ENCODE measurements around the gene RCN2. TPM values are rescaled to one million over a fixed set of nuclear protein-coding genes. Genes with fewer than 3 reads are reported as not detected.

RCN2 gene, protein sequence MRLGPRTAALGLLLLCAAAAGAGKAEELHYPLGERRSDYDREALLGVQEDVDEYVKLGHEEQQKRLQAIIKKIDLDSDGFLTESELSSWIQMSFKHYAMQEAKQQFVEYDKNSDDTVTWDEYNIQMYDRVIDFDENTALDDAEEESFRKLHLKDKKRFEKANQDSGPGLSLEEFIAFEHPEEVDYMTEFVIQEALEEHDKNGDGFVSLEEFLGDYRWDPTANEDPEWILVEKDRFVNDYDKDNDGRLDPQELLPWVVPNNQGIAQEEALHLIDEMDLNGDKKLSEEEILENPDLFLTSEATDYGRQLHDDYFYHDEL
- total RNA-seq (2022; extraction: Qiagen RNA extraction; ENCODE audit: low read depth): 54.2 to 81.3 TPM (median 64.4 TPM) in 5 replicates

DNA sequence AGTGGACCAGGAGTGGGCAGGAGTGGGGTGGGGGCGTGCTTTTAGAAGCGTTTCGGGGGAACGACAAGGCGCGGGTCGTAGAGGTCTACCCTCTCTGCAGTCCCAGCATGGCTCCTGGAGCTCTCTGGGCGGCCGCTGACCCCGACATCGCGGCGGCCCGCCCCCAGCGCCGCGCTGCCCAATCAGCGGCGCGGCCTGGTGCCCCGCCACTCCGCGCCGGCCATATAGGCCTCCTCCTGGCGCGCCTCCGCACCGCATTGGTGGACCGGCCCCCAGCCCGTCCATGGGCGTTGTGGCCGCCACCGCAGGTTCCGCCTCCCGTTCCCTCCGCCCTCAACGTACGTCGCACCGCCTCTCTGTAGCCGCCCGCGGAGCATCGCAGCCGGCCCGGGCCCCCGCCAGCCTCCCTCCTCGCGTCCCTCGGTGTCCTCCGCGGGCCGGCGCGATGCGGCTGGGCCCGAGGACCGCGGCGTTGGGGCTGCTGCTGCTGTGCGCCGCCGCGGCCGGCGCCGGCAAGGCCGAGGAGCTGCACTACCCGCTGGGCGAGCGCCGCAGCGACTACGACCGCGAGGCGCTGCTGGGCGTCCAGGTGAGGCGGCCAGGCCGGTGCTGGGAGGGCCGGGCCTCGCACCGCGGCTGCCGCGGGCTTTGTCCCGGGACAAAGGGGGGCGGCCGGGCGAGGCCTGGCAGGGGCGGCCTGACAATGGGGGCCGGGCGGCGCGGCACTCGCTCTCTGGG, at the start of gene RCN2:
Gene RCN2, plus strand, starts transcription at position 353 of the 738 bp plus-strand sequence. Its CDS starts 93 bp downstream, at position 446.

DNA sequence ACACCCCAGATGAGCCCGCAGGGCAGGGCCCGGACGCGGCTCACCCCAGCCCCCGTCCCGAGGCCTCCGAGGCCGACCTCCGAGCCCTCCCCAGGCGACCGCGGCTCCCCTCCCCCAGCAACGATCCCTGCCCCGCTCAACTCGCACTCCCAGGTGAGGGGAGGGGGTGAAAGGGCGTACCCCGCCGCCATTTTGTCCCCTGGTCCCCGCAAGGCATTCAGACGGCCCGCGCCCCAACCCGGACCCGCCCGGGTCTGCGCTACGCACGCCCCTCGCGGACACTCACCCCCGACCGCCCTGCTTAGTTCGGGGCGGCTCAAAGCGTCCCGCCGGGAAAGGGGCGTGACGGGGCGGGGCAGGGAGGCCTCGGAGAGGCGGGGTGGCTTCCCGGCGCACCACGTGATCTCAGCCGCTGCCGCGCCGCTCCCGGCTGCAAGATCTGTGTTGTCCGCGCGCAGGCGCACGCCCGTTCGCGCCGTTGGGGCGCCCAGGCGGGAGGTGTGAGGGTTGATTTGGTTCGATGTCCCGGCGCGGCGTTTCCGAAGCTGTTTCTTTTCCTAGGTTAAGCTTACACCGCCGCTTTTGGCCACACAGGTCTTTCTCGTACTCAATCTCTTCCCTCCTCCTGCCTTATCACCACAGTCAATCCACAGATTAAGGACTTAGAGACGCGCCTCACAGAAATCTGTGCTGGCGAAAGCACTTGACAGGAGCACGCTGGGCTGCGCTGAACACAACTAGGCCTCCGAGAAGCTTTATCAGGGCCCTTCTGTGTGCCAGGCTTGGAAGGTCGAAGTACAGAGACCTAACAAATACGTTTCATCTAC, 26.3 kb upstream of the RCN2 start, which contains the start of gene SCAPER:
Gene SCAPER, minus strand, starts transcription at position 328 of the 827 bp plus-strand sequence. CDS start 21,523 bp downstream, outside the sequence.

DNA sequence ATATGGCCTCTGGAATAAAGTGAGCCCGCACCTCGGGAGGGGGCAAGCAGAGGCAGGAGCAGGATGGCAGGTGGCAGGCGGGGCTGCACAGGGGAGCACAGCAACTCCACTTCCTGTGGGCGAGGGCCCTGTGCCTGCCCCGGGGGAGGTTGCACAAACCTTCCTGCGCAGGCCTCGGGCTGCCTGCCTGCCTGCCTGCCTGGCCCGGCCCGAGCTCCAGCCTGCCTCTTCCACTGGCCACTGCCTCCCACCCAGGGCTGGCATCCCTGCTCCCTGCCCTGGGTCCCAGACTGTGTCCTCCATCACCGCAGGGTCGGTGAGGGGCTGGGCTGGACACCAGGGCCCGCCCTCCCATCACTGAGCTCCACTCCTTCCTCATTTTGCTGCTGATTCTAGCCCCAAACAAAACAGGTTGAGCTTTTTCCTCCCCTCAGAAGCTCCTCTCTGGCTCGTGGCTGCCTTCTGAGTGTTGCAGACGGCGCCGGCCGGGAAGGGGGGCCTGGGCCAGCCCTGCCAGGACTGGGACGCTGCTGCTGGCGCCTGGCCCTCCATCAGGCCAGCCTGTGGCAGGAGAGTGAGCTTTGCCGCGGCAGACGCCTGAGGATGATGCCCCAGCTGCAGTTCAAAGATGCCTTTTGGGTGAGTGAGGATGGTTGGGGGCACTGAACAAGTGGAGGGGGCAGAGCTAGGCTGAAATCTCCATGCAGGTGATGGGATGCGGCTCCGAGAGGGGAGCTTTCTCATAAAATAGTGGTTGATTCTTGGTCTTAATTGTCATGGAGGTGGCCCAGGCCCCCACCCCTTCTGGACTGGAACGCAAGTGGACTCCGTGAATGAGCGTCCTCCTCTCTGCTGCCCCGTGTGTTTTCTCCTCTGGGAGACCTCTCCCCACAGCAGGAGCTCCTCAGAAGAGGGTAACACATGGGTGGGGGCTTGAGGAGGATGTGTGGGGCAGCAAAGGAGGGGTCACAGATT, 63.7 kb downstream of the RCN2 start, which contains the start of gene PSTPIP1:
Gene PSTPIP1, plus strand, starts transcription at position 156 of the 975 bp plus-strand sequence. Its CDS starts 448 bp downstream, at position 604.

Other genes starting within 250 kb of the RCN2 start
- 2.7 to 4.3 TPM (median 3.2 TPM) in 5 replicates for gene SCAPER, start 26.4 kb upstream of the RCN2 start, total RNA-seq (2022; extraction: Qiagen RNA extraction; ENCODE audit: low read depth)
- gene PSTPIP1, start 63.4 kb downstream of the RCN2 start, total RNA-seq (2022; extraction: Qiagen RNA extraction; ENCODE audit: low read depth): not detected in 5 replicates
- 357 to 499 TPM (median 457 TPM) in 5 replicates for gene TSPAN3, start 139.4 kb downstream of the RCN2 start, total RNA-seq (2022; extraction: Qiagen RNA extraction; ENCODE audit: low read depth)